ENCODE results near the gene DNTT.

DNTT gene

DNA sequence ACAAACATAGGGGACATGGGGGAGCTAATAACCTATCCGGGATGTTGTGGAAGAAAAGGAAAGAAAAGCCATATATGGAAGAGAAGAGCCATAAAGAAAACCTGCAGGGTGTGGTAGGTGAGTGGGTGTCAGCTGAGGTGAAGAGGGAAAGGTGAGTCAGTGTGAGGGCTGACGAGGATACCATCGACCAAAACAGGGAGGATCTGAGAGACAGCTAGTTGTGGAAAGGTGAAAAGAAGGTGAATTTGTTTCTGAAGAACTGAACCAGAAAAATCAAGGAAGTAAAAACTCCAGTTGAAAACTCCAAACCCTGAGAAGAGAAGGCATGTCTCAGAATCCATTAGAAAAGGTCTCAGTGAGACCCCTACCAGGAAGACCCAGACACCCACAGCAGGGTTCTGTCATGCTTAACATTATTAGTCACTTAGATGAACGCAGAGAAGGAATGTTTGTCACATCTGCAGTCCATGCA is 37.0 kb upstream of the DNTT start:
- Histone ChIP-seq H3K27me3 (ENCODE audit: control insufficient read depth, insufficient read depth, low read length) (no peaks in the 10 kb centered on the region), H3K4me3 (ENCODE audit: low read length) (no peak overlapping the region), H3K36me3 (ENCODE audit: control insufficient read depth, insufficient read depth, low read length) (no peaks in the 10 kb centered on the region), H3K4me1 (ENCODE audit: control insufficient read depth, insufficient read depth, low read length) (peaks cover 59% of the 10 kb centered on the region), H3K9ac (ENCODE audit: low read length) (no peak overlapping the region), H3K9me3 (ENCODE audit: control insufficient read depth, low read length) (no peaks in the 10 kb centered on the region)

DNA sequence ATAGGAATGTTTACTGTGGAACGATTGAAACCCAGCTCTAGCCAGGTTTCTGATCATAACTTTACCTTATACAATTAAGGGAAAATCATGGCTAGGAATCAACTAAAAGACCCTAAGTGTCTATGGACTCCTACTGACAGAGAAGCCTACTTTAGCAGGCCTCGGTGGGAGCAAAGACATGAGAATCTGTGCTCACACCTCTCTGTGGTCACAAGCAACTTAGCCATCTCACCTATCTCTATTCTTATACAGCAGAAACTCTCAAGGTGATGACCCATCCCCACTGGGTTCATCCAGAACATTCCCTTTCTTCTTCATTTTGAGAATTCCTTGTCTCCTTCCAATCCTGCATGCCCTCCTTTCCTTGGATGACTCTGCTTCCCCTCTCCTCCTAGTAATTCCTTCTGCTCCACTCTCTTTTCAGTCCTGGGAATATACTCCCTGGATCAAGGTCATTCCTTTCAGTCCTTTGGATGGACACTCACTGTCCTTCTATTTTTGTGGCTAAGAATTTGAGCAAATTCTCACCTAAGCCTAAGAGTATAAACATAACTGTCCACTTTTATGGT is 35.8 kb upstream of the DNTT start:
- no peak overlapping the region for H3K4me3 ChIP-seq (ENCODE audit: low read length)
- H3K4me1 ChIP-seq (ENCODE audit: control insufficient read depth, insufficient read depth, low read length), result peaks cover 52% of the 10 kb centered on the region
- no peaks in the 10 kb centered on the region for H3K36me3 ChIP-seq (ENCODE audit: control insufficient read depth, insufficient read depth, low read length)
- no peaks in the 10 kb centered on the region for H3K9me3 ChIP-seq (ENCODE audit: control insufficient read depth, low read length)
- no peaks in the 10 kb centered on the region for H3K27me3 ChIP-seq (ENCODE audit: control insufficient read depth, insufficient read depth, low read length)
- H3K9ac ChIP-seq (ENCODE audit: low read length), result no peak overlapping the region

DNA sequence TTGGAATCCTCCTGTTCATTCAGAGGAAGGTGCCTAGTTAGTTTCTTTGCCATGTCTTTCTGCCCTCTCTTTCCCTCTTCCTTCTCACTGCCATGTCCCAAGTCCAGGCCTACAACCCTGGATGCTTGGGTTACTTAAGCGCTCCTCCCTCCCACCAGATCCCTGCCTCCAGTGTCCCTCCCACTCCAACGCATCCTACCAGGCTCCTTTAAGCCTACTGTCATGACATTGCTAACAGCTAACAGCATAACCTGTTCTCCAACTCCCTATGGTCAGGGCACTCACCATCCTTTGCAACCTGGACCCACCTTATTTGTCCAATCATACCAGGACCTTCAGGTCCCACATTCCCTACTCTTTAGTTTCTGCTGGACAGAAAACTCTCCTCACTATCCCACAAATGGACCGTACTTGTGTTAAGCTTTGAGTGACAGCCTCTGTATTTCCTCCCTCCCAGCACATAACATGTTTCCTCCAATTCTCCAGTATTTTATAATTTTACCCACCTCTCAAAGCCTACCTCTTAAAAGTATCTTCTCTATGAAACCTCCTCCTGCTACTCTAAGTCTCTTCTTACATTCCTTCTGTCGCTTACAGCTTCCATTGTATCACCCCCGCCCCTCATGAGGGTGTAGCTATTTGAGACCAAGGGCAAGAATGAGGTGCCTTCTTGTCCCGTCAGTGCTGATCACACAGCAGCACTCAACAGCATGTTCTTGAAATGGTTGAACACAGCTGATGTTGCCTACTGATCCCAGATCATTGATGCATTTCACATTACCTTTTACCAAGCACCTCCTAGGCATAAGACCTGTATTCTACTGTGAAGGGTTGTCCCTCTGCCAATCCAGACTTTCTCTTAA is 34.6 kb upstream of the DNTT start:
- no peaks in the 10 kb centered on the region for H3K27me3 ChIP-seq (ENCODE audit: control insufficient read depth, insufficient read depth, low read length)
- H3K9me3 ChIP-seq (ENCODE audit: control insufficient read depth, low read length), result no peaks in the 10 kb centered on the region
- H3K4me1 ChIP-seq (ENCODE audit: control insufficient read depth, insufficient read depth, low read length), result peaks cover 42% of the 10 kb centered on the region
- H3K4me3 ChIP-seq (ENCODE audit: low read length), result peak overlapping the region; percentile 47
- H3K9ac ChIP-seq (ENCODE audit: low read length), result peak overlapping the region; percentile 85
- no peaks in the 10 kb centered on the region for H3K36me3 ChIP-seq (ENCODE audit: control insufficient read depth, insufficient read depth, low read length)

DNA sequence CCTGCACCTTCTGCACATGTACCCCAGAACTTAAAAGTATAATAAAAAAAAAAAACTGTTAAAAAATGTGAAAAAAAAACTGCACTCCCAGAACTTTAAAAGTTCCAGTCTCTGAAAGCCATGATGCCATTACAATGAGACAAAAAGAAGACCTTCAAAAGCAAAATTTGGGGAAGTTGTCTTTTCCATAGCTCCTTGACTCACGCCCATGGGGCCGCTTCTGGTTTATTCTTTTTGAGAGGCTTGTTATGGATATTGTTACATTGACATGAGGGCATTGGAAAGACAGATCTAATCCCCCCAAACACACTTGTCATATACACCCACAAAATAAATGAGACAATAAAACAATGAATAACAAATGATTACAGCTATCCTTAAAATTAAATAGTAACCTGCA is 33.7 kb upstream of the DNTT start:
- Histone ChIP-seq H3K36me3 (ENCODE audit: control insufficient read depth, insufficient read depth, low read length) (no peaks in the 10 kb centered on the region), H3K9ac (ENCODE audit: low read length) (peak overlapping the region; percentile 85), H3K4me3 (ENCODE audit: low read length) (peak overlapping the region; percentile 53), H3K27me3 (ENCODE audit: control insufficient read depth, insufficient read depth, low read length) (no peaks in the 10 kb centered on the region), H3K9me3 (ENCODE audit: control insufficient read depth, low read length) (no peaks in the 10 kb centered on the region), H3K4me1 (ENCODE audit: control insufficient read depth, insufficient read depth, low read length) (peaks cover 40% of the 10 kb centered on the region)

DNA sequence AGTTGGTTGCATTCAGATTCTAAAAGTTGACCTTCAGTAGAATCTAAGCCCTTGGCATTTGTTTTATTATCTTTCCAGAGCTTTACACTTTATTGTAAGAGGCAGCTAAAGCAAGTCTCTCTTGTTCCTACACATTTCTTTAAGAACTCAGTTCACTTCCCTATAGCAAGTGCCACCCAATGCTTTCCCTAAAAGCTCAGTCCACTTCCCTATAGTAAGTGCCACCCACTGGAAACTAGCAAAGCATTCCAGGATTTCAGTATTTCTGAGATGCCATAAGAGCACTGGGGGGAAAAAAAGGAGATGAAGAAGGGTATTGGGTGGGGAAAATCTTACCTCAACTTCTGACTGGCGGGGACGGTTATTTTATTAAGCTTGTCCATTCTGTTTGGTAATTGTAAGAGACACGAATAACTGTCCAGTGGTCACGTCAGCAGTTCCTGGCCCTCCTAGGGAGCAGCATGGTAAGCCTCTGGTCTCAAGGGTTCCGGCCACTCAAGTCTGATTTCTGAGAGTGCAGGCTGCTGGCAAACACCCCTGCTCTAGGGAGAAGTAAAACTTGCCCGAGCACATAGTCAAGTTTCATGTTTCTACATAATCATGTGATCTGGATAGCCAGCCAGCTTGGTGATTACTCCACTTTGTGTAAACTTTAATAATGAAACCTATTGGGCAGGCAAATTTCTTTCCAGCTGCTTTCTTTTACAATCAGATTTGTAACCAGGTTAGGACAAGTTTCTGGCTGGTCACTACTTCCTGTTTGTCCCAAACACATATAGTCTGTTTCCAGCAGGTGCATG is 33.0 kb upstream of the DNTT start, which contains the start of gene BLNK:
TSS of gene BLNK (minus strand) at position 554 of the 800 bp plus-strand sequence. CDS start at position 383, 171 bp downstream.
- Histone ChIP-seq H3K4me1 (ENCODE audit: control insufficient read depth, insufficient read depth, low read length) (peaks cover 39% of the 10 kb centered on the region), H3K36me3 (ENCODE audit: control insufficient read depth, insufficient read depth, low read length) (no peaks in the 10 kb centered on the region), H3K9me3 (ENCODE audit: control insufficient read depth, low read length) (no peaks in the 10 kb centered on the region), H3K4me3 (ENCODE audit: low read length) (peak within 1 kb of the TSS; percentile 53), H3K27me3 (ENCODE audit: control insufficient read depth, insufficient read depth, low read length) (no peaks in the 10 kb centered on the region), H3K9ac (ENCODE audit: low read length) (peak within 1 kb of the TSS; percentile 85)

DNA sequence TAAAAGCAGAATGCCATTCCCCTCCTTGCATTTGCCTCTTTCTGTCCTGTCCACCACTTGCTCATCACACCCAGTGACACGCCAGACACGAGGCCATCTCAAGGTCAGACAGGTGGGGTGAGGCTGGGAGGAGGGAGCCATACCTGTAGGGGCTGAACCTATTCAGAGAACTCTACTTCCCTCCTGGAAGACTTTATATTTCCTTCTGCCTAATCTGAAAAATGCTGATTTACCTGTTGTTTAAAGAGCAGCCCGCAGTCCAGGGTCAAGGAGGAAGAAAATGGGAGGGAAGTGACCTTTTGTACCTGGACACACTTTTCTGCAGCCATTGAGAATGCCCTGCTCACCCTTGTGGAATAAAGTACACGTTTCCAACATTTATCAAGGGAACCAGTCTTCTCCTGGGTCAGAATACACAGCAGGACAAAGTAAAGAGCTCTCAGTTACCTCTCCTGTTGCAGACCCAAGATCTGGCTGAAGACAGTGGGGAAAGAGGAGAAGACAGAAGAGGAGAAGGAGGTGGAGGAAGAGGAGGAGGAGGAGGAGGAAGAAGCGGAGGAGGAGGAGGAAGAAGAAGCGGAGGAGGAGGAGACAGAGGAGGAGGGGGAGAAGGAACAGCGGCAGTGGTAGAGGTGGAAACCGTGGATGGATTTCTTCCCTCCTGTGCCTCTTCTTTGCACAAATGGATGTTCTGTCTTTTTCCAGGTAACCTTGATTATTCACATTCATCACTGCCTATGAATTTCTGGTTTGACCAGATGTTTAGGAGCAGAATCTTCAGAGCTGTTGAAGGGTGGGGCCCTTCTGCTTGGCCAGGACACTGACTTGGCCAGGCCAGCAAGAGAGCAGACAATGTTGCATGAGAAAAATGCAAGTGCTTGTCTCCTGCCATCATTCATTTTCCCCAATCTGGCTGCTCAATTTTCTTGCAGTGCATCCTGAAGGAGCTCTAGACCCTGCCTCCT is 31.6 kb upstream of the DNTT start:
- H3K4me1 ChIP-seq (ENCODE audit: control insufficient read depth, insufficient read depth, low read length), result peaks cover 28% of the 10 kb centered on the region
- H3K9ac ChIP-seq (ENCODE audit: low read length), result no peak overlapping the region

DNA sequence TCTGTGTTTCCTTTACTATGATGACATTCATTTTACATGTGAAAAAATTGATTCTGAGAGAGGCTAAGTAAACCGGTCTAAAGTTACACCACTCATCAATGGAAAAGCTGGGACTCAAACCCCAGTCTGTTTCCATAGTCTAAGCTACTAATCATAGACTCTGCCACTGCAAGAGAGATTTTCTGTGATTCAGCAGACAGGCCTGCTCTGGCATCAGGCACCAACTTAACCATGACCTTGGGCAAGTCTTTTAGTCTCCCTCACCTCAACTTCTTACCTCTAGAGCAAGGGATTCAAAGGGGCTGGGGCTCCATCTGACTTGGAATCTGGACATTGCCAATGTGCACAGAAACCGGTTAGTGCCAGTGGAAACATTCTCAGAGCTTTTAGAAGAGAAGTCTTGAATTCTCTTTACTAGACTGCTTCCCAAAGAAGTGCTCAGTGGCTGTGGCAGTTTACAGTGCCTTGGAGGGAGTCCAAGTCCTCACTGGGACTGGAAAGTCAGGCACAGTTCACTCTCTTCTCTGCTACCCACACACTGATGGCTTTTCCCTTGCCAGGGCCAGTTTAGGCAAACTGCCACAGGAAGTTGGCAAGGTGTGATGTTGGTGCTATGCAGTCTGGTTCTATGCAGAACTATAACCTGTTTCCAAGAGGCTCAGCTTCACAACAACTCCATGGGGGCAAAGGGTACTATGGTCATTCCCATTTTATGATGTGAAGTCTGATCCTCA is 28.4 kb upstream of the DNTT start:
- no peak overlapping the region for H3K4me3 ChIP-seq (ENCODE audit: low read length)
- H3K9ac ChIP-seq (ENCODE audit: low read length), result no peak overlapping the region
- H3K9me3 ChIP-seq (ENCODE audit: control insufficient read depth, low read length), result no peaks in the 10 kb centered on the region
- H3K36me3 ChIP-seq (ENCODE audit: control insufficient read depth, insufficient read depth, low read length), result no peaks in the 10 kb centered on the region
- H3K27me3 ChIP-seq (ENCODE audit: control insufficient read depth, insufficient read depth, low read length), result no peaks in the 10 kb centered on the region
- H3K4me1 ChIP-seq (ENCODE audit: control insufficient read depth, insufficient read depth, low read length), result peaks cover 20% of the 10 kb centered on the region

More for the DNA sequence above, 31.6 kb upstream of the DNTT start:
- Histone ChIP-seq H3K36me3 (ENCODE audit: control insufficient read depth, insufficient read depth, low read length) (no peaks in the 10 kb centered on the region), H3K9me3 (ENCODE audit: control insufficient read depth, low read length) (no peaks in the 10 kb centered on the region), H3K4me3 (ENCODE audit: low read length) (no peak overlapping the region), H3K27me3 (ENCODE audit: control insufficient read depth, insufficient read depth, low read length) (no peaks in the 10 kb centered on the region)

DNA sequence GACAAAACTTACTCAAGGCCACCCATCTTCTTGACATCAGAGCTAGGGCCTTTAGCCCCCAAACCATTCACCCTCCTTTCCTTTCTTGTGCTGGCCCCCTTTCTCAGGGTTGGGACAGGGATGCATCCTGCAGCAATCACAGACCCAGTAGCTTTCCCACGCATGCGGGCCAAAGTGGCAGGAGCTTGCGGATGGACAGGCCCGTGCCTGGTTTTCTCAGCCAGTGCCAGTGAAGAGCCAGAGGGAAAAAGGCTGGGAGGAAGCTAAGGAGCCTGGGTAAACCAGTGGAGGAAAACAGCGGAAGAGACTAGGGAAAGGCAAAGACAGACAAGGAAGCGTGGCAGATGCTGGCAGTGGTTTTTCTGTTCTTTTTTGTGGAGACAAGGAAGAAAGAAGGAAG is 27.8 kb upstream of the DNTT start:
- peaks cover 20% of the 10 kb centered on the region for H3K4me1 ChIP-seq (ENCODE audit: control insufficient read depth, insufficient read depth, low read length)
- H3K9ac ChIP-seq (ENCODE audit: low read length), result no peak overlapping the region
- H3K36me3 ChIP-seq (ENCODE audit: control insufficient read depth, insufficient read depth, low read length), result no peaks in the 10 kb centered on the region
- no peaks in the 10 kb centered on the region for H3K27me3 ChIP-seq (ENCODE audit: control insufficient read depth, insufficient read depth, low read length)
- H3K9me3 ChIP-seq (ENCODE audit: control insufficient read depth, low read length), result no peaks in the 10 kb centered on the region
- no peak overlapping the region for H3K4me3 ChIP-seq (ENCODE audit: low read length)

DNA sequence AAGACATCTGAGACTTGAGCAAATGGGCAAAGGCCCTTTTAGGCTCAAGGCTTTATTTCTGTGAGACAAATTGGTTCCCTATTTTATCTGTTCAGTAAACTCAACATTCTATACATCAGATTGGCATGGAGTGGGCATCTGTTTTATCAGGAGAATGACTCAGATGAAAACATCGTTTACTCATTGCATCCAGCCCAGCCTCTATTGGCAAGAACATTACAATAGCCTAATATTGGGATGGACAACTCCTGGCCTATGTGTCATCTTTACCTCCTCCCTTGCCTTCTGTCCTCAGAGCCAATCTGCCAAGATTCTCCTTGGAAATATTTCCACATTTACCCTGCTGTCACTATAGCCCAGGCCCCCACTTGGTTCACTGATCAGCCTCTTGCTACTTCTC is 27.4 kb upstream of the DNTT start:
- no peaks in the 10 kb centered on the region for H3K9me3 ChIP-seq (ENCODE audit: control insufficient read depth, low read length)
- H3K4me1 ChIP-seq (ENCODE audit: control insufficient read depth, insufficient read depth, low read length), result peaks cover 17% of the 10 kb centered on the region
- no peak overlapping the region for H3K9ac ChIP-seq (ENCODE audit: low read length)
- H3K27me3 ChIP-seq (ENCODE audit: control insufficient read depth, insufficient read depth, low read length), result no peaks in the 10 kb centered on the region
- no peak overlapping the region for H3K4me3 ChIP-seq (ENCODE audit: low read length)
- no peaks in the 10 kb centered on the region for H3K36me3 ChIP-seq (ENCODE audit: control insufficient read depth, insufficient read depth, low read length)

DNA sequence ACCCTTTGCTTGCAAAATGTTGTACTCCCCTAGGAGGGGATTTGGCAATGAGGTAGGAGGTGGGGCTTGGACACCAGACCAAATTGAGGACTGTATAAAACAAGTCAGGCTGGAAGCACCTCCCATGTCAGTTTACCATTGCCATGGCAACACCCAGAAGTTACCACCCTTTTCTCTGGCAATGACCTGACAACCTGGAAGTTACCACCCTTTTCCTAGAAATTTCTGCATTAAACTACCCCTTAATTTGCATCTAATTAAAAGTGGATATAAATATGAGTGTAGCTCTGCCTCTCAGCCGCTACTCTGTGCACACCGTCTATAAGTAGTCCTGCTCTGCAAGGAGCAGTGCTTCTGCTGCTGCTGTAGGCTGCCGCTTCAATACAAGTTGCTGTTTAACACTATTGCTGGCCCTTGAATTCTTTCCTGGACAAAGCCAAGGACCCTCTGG is 25.0 kb upstream of the DNTT start:
- Histone ChIP-seq H3K36me3 (ENCODE audit: control insufficient read depth, insufficient read depth, low read length) (no peaks in the 10 kb centered on the region), H3K27me3 (ENCODE audit: control insufficient read depth, insufficient read depth, low read length) (no peaks in the 10 kb centered on the region), H3K4me1 (ENCODE audit: control insufficient read depth, insufficient read depth, low read length) (peaks cover 8% of the 10 kb centered on the region), H3K9ac (ENCODE audit: low read length) (no peak overlapping the region), H3K9me3 (ENCODE audit: control insufficient read depth, low read length) (no peaks in the 10 kb centered on the region), H3K4me3 (ENCODE audit: low read length) (no peak overlapping the region)

DNA sequence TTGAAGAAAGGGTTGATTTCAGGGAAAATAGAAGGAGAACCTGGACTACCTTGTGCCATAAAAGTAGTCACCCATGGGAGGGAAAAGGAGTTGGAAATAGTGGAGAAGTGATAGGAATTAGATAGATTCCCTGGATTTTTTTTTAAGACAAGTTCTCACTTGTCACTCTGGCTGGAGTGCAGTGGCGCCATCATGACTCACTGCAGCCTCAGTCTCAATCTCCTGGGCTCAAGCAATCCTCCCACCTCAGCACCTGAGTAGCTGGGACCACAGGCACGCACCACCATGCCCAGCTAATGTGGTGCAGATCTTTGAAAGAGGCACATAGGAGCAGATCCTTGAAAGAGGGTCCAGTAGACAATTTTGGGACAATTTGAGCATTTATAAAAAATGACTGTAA is 23.4 kb upstream of the DNTT start:
- Histone ChIP-seq H3K4me3 (ENCODE audit: low read length) (no peak overlapping the region), H3K4me1 (ENCODE audit: control insufficient read depth, insufficient read depth, low read length) (peaks cover 6% of the 10 kb centered on the region), H3K36me3 (ENCODE audit: control insufficient read depth, insufficient read depth, low read length) (no peaks in the 10 kb centered on the region), H3K27me3 (ENCODE audit: control insufficient read depth, insufficient read depth, low read length) (no peaks in the 10 kb centered on the region), H3K9ac (ENCODE audit: low read length) (no peak overlapping the region), H3K9me3 (ENCODE audit: control insufficient read depth, low read length) (no peaks in the 10 kb centered on the region)
